K562 (cell line): ENCODE data around the gene KPNB1. TPM values are rescaled to one million over a fixed set of nuclear protein-coding genes. Genes with fewer than 3 reads are reported as not detected.

Source experiments
- ATAC-seq: fragments of 200-7000 bp; cut with Tn5 transposase; 3 replicates; pipeline ENCODE4 v1.9.1; 2020; ENCODE audit warnings: moderate library complexity
- BruUV-seq: library from RNA; stranded (reverse); fragments of 400-500 nt; replicated peaks from 2 replicates; lab custom pipeline; 2021; lab: Mats Ljungman, UMichigan
- CTCF ChIA-PET: fragments of 300-600 bp; formaldehyde crosslinking; extraction: SDS; loops from one replicate; lab custom pipeline; 2021; ENCODE audit warnings: low intra/inter-chr PET ratio; lab: Yijun Ruan, JAX
- POLR2A ChIA-PET: fragments of 300-600, 350-650 bp; sonication (Branson Sonifier 250); formaldehyde crosslinking; extraction: SDS; loops from one replicate; lab custom pipeline; 2021; ENCODE audit warnings: antibody characterized with exemption, inconsistent platforms; lab: Yijun Ruan, JAX
- DNase-seq, 4 experiments: peaks; one replicate each; pipeline versions ENCODE4 v3.0.0 to v3.0.0-alpha.2; 2011 to 2018; ENCODE audit warnings: low spot score in 3 of 4, mixed read lengths in 3 of 4; ENCODE audit errors: extremely low read depth in 1 of 4
- FAIRE-seq: peaks from 2 replicates; lab custom pipeline; 2011; peaks lifted over from hg19 to GRCh38; lab: Jason Lieb, UNC
- H2AFZ ChIP-seq: 2 replicates; pipeline ENCODE4 v1.6.0; 2011; ENCODE audit warnings: low read depth, low read length, control low read depth, inconsistent platforms
- H3K27ac ChIP-seq: fragments of 200-600 bp; 3 replicates; pipeline ENCODE4 v1.8.0; 2011; ENCODE audit warnings: low read depth, mild to moderate bottlenecking, control low read depth, inconsistent platforms, low read length, moderate library complexity, mixed read lengths; ENCODE audit errors: extremely low read depth
- H3K27me3 ChIP-seq, 2 experiments: fragments of 300-600 bp in 1 of 2; 2 replicates in 1 of 2; 3 replicates in 1 of 2; pipeline versions ENCODE4 v1.6.0 to v1.8.0; 2011; ENCODE audit warnings: inconsistent platforms in 2 of 2, low read length in 2 of 2, mild to moderate bottlenecking in 1 of 2, mixed read lengths in 1 of 2, moderate library complexity in 1 of 2; ENCODE audit not compliant: control insufficient read depth in 2 of 2, insufficient read depth in 2 of 2
- H3K36me3 ChIP-seq: fragments of 300-600 bp; 3 replicates; pipeline ENCODE4 v1.8.0; 2011; ENCODE audit warnings: mild to moderate bottlenecking, low read length, inconsistent platforms; ENCODE audit not compliant: control insufficient read depth, insufficient read depth
- H3K4me1 ChIP-seq, 2 experiments: fragments of 200-600 bp in 1 of 2; replicated peaks in 1 of 2; 2 replicates in 1 of 2; 3 replicates in 1 of 2; pipeline versions ENCODE4 v1.5.1 to v1.8.0; 2011; ENCODE audit warnings: inconsistent platforms in 2 of 2, low read length in 2 of 2, mild to moderate bottlenecking in 1 of 2, mixed read lengths in 1 of 2, moderate library complexity in 1 of 2; ENCODE audit not compliant: control insufficient read depth in 2 of 2, insufficient read depth in 2 of 2
- H3K4me2 ChIP-seq: 2 replicates; pipeline ENCODE4 v1.6.1; 2011; ENCODE audit warnings: low read length, control low read depth, inconsistent platforms, mixed read lengths; ENCODE audit not compliant: insufficient read depth
- H3K4me3 ChIP-seq: fragments of 200-600 bp; sonication (generic), shearing (Covaris generic); 2 replicates; pipeline ENCODE4 v1.5.1; 2016; ENCODE audit warnings: control low read depth, inconsistent platforms
- H3K79me2 ChIP-seq: fragments of 200-600 bp; 3 replicates; pipeline ENCODE4 v1.8.0; 2011; ENCODE audit warnings: low read length, inconsistent platforms; ENCODE audit not compliant: control insufficient read depth, insufficient read depth
- H3K9ac ChIP-seq, 2 experiments: 2 replicates each; pipeline versions ENCODE4 v1.6.0 to v1.6.1; 2011; ENCODE audit warnings: low read depth in 2 of 2, low read length in 2 of 2, control low read depth in 1 of 2, inconsistent platforms in 1 of 2, mild to moderate bottlenecking in 1 of 2, mixed read lengths in 1 of 2; ENCODE audit not compliant: insufficient read depth in 1 of 2
- H3K9me1 ChIP-seq: one replicate; pipeline ENCODE4 v1.6.0; 2011; ENCODE audit warnings: inconsistent platforms, mild to moderate bottlenecking, low read length, moderate library complexity; ENCODE audit not compliant: control insufficient read depth, insufficient read depth
- H3K9me3 ChIP-seq: replicated peaks from 2 replicates; pipeline ENCODE4 v1.5.1; 2011; ENCODE audit warnings: low read depth, low read length, inconsistent platforms; ENCODE audit not compliant: control insufficient read depth, insufficient read depth
- H4K20me1 ChIP-seq: replicated peaks from 2 replicates; pipeline ENCODE4 v1.6.1; 2011; ENCODE audit warnings: low read length, inconsistent platforms, mixed read lengths; ENCODE audit not compliant: control insufficient read depth, insufficient read depth
- FOXP4 ChIP-seq: sonication (generic); formaldehyde crosslinking; IDR thresholded peaks from 2 replicates; pipeline ENCODE4 v1.8.0; 2022; ENCODE audit warnings: mild to moderate bottlenecking, missing genetic modification reagents, borderline replicate concordance
- ZKSCAN1 ChIP-seq: fragments of 150-350 bp; IDR thresholded peaks from 2 replicates; pipeline ENCODE4 v1.6.1; 2016; ENCODE audit warnings: low read depth, low read length
- whole genome bisulfite sequencing: fragments of 100-300 bp; shearing (Covaris generic); methylation state at CpG from one replicate; pipeline ENCODE4 v1.1.6; 2016; ENCODE audit warnings: low coverage, mixed read lengths; ENCODE audit not compliant: insufficient coverage; ENCODE audit errors: missing lambda C conversion rate; 5-methylcytosine and 5-hydroxymethylcytosine counted together
- in situ Hi-C: fragments of 300-500 bp; cut with MboI; formaldehyde crosslinking; loops from 4 replicates; pipeline ENCODE4 v1.15.0; 2018; ENCODE audit warnings: inconsistent platforms, mixed read lengths
- intact Hi-C: fragments of 100-400 bp; cut with micrococcal nuclease; formaldehyde crosslinking; loops from 2 replicates; pipeline ENCODE4 v1.14.2; 2022
- polyA plus RNA-seq, 8 experiments: library from polyadenylated mRNA; depleted of rRNA in 4 of 8; stranded (reverse) in 5 of 8; unstranded in 3 of 8; fragments of >200 nt; fragmentation: Nextera tagmentation in 2 of 8; fragmentation: Illumina TruSeq in 1 of 8; extraction: Ambion mirVana in 2 of 8; extraction: Trizol in 1 of 8; gene quantifications; 2 replicates each; pipeline versions ENCODE4 v1.2.1 to v1.2.3, GENCODE V29; 2011 to 2014; ENCODE audit warnings: inconsistent platforms in 1 of 8, missing spikeins in 1 of 8
- total RNA-seq, 7 experiments: library from RNA; depleted of rRNA in 6 of 7; stranded (reverse); fragments of >200 nt in 6 of 7; fragmentation: Illumina TruSeq in 2 of 7; extraction: Trizol in 2 of 7; gene quantifications; 2 replicates each; pipeline versions ENCODE4 v1.2.1 to v1.2.3, GENCODE V29; 2011 to 2021; ENCODE audit warnings: low replicate concordance in 1 of 7

Gene KPNB1
- total and polyA plus RNA-seq, 9 of the 15 experiments (the other 6 are each of a cell fraction or from before 2014, with no cell fraction given), result 154 to 622 (median 354) TPM

GRCh38 chr17:47712330-47713023, 62.8 kb downstream of the KPNB1 start:
- ChIA-PET POLR2A (no interaction called here), CTCF (no interaction called here)
- H3K27me3 ChIP-seq, result peaks cover 12 to 42% of the 10 kb centered on the region in 2 experiments; a peak in 4 of 5 replicates
- H3K4me3 ChIP-seq, result no peak overlapping the region
- H3K4me1 ChIP-seq, result peaks cover 2 to 39% of the 10 kb centered on the region in 2 experiments
- in situ Hi-C loops, result no loop called here
- H3K9me3 ChIP-seq, result no peaks in the 10 kb centered on the region
- TF ChIP-seq ZKSCAN1 (peak; percentile 56), FOXP4 (no peak)
- peak; percentile 54 for FAIRE-seq
- H3K36me3 ChIP-seq, result peaks cover 11% of the 10 kb centered on the region; the same call in 1 of the 3 replicates
- peaks cover 1% of the 10 kb centered on the region for H3K9me1 ChIP-seq
- ATAC-seq, result no peak; the same call in 2 of the 3 replicates
- no peak for DNase-seq
- H3K9ac ChIP-seq, result no peak overlapping the region; a peak in 1 of 4 replicates
- 2% methylated on average over 5 of the region's 5 CpGs for WGBS
- no peak overlapping the region for H3K4me2 ChIP-seq
- intact Hi-C loops, result no loop called here
- no peaks in the 10 kb centered on the region for H4K20me1 ChIP-seq
- no peaks in the 10 kb centered on the region for H3K79me2 ChIP-seq
- no peak overlapping the region for H3K27ac ChIP-seq
- no TSS peak for BruUV-seq
- H2AFZ ChIP-seq, result no peak overlapping the region
